HL-60/S4 treated with retinoic acid at 250 ng/mL for 4 days and 3 days (cell line): ENCODE results near the gene GOLGA2.

Experiments used
- in situ Hi-C: fragments of 300-500 bp; cut with MboI; formaldehyde crosslinking; loops from 2 replicates; pipeline ENCODE4 v1.7.0; 2022; ENCODE audit warnings: low sequenced_read_pairs

GOLGA2 gene

DNA sequence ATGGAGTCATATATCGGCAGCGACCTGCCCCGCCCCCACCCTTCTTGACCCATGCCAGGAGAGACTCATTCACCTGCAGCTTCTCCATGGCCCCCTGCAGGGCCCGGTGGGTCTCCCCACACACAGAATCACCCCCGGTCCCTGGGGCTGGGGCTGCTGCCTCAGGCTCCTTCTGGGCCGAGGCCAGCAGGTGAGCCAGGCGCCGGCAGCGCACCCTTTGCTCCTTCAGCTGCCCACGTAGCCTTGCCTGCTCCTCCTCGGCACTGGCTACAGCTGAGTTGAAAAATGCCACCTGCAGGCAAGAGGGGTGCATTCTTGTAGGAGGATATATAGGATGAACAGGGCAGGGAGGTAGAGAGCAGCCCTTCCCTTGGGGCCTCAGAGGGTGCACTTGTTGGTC, 17.9 kb downstream of the GOLGA2 start:
- in situ Hi-C loops, result no loop called here

DNA sequence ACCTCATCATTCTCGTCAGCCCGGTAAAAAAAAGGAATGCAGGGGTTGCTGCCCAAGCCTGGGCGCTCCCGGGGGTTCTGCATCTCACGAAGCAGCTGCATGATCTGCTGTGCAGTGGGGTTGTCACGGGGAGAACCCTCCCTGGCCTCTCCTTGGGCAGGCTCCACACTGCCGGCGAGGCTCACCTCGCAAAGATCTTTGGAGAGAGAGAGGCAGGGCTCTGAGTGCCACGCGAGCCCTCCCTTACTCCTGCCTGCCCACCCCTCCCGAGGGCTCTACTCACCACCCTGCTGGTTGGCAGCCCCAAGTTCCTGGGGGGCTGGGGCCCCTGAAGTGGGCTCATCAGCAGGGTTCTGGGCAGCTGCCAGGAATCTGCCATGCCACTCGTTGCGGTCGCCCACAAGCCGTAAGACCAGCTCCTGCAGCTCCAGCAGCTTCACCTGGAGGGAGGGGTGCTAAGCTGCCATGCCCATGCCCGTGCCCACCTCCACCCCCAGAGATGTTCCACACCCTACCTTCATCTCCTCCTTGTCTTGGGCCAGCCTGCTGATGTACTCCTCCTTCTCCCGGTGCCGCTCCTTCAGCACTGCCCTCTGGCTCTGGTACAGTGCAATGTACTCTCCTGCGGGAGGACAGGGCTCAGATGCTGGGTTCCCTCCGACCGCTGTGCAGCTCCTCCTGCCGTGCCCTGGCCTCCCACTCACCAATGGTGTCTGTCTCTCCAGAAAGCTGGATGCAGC, 18.6 kb downstream of the GOLGA2 start:
- in situ Hi-C loops, result no loop called here

DNA sequence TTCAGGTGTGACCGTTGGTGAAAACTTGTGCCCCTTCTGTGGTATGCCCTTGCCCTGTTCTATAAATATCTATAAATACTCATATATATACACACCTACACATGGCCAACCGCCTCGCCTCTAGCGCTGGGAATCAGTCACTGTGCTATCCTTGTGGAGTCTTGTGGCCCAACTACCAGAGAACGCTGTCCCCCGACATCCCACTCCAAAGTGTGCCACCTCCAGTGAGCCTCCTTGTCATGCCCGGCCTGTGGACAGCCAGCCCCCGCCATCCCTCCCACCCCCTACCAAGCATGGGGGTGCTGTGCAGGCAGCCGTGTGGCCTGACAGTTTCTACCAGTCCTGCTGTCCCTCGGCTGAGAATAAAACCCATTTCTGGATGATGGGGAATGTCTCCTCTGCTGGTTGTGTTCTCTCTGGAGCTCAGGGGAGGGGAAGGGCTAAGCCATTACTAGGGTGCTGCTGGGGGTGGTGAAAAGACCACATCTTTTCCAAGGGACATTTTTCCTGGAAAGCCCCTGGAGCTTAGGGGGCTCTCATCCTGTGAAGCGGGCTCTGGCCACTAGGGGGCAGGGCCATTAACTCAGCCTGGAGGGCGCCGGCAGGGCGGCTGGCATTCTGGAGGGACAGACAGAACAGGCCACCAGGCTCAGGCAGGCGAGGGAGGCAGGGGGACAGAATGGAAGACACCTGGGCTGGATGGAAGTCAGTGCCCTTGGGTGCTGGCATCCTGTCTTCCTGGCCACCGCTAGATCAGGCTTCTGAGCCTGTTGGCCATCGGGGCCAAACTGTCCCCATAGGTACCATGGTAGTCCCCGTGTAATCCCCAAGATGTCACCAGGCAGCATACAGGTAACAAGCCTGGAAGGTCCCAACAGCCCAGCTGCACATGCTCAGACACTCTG, 20.7 kb downstream of the GOLGA2 start:
- in situ Hi-C loops, result no loop called here

DNA sequence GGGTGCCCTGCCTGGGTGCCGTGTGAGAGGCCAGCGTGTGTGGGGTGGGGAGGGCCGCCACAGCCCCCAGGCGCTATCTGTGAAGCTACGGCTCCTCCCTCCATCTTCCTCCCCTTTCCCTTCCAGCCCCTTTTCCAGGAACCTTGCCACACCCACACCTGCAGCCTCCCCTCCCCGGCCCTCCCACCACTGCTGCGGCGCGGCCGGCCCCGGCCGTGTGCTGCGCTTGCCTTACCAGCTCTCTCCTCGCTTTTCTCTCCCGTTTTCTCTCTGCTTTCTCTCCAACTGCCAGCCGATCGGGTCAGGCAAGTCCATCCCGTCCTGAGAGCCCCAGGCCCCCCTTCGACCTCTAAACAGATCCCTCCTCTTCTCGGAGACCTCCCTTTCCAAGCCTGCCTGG, 21.4 kb downstream of the GOLGA2 start:
- in situ Hi-C loops, result no loop called here

DNA sequence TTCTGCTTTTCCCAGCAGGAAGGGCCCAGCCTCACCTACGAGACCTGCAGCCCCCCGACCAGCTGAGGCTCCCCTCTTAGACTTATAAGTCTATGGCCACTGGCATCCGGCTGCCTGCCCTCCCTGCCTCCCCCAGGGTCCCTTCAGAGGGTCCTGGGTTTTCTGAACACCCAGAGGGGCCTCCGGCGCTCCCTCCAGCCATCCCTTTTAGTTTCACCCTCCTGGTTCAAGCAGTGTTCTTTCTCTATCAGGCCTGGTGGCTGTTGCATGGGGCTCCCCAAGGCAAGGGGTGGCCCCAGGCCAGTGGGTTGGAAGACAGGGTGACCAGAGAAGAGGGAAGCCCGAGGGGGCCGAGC, 21.8 kb downstream of the GOLGA2 start:
- in situ Hi-C loops, result no loop called here

DNA sequence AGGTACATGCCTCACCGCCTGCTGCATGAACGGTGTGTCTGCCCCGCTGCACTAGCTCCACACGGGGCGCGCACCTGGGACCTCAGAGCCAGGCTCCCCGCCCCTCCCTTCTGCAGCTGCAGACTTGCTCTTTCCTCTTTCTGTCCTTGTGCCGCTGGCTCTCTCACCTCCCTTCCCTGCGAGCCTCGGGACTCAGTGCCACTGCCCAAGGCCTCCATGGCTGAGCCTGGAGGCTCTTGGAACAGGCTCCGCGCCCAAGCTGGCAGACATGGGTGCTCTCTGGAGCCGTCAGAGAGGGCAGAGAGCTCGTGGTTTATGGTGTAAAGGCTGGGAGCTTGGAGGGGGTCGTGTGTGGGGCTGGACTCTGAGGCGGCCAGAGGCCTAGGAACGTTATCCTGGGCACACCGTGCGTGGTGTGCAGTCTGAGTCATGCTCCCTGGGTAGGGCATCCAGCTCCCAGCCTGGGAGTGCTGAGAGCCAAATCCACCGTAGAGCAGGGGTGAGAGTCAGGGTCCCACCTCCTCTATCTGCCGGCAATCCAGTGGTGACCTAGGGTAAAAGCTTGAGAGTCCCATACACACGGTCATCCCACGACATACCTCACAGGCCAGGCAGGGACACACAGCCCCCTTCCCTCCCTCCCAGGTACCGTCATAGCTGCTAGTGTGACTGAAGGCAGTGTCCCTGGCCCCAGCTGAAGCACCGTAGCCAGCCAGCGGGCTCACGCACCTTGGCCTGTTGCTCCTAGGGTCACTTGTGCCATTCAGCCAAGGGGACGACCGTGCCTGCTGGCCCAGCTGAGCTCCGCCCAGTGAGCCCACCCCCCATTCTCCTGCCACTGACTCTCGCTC, 22.4 kb downstream of the GOLGA2 start:
- in situ Hi-C loops, result no loop called here

DNA sequence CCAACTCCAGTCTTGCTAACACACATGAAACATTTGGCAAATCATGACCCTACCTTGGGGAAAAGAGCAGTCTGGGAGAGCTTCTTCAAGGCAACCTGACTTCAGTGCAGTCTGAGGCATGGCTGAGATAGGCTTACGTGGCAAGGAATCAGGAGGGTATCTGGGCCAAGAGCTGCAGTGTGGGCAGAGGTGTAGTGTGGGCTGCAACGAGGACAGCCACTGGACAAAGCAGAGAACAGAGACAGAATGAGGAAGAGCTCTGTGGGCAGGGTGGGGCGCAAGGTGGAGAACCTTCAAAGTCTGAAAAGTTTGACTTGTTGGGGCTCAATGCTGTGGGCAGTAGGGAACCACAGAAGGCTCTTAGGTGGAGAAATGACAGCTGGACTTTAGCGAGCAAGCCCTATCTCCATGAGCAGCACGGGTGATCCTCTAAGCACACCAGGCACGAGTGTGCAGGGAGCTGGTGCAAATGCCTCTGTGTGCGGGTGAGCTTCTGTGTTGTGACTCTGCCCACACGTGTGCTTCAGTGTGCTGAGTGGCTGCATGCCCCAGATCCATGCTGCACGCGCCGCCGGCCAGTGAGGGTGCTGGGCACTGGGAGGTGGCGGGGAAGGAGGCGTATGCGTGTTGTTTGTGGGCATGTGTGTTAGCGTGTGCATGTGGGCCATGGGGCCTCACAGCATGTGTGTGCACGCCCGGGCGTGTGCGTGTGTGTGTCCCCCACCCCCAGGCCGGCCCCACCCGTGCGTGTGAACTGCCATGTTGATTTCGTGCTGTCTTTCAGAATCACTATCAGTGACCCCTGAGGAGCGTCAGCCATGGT, 23.3 kb downstream of the GOLGA2 start:
- in situ Hi-C loops, result no loop called here

DNA sequence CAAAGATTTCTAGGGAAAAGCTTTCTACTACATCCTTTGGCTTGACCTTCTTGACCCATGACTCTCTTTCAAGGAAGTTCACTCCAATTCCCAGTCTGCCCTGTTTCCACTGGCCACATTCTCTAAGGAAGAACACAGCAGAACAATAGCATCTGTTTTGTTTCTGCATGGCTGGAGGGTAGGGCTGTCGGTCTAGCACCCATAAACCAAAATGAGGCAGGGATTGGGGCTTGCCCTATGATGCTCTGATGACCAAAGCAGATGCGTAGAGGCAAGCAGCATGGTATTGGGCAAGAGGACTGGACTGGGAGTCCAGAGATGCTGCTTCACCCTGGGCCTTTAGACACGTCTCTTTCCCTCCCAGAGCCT, 24.1 kb downstream of the GOLGA2 start:
- in situ Hi-C loops, result no loop called here

DNA sequence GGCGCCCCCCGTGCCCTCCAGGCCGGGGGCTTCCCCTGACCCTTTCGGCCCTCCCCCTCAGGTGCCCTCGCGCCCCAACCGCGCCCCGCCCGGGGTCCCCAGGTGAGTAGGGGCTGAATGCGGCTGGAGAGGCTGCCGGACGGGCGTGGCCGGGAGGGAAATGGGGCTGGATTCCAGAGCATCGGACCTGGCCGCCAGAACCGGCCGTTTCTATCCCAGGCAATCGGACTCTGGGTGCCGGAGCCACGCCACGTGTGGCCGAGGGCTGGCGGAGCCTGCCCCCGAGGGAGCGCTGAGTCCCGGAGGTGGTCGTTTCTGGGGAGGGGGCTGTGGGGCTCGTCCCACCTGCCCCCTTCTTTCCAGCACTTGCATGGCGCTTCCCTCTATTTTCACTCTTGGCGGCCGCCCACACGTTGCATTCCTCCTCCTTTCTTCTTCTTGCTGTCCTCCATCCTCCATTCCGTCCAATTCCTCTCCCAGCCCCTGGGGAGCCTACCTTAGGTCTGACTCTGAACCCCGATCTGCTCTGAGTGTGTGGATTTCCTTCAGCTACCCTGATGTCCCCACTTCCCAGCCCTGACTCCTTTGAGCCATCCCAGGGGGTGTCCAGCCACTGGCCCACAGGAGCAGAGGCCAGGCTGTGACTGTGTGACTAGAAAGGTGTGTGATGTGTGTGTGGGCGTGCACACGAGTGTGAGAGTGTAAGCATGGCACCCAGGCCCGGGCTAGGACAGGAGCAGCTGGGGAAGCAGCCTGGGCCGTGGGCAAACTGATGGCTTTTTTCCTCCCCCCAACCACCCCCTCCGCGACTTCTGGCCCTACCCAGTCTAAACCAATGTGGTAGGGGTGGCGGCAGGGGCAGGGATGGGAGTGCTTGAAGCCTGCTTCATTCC, 24.7 kb downstream of the GOLGA2 start:
- in situ Hi-C loops, result no loop called here

DNA sequence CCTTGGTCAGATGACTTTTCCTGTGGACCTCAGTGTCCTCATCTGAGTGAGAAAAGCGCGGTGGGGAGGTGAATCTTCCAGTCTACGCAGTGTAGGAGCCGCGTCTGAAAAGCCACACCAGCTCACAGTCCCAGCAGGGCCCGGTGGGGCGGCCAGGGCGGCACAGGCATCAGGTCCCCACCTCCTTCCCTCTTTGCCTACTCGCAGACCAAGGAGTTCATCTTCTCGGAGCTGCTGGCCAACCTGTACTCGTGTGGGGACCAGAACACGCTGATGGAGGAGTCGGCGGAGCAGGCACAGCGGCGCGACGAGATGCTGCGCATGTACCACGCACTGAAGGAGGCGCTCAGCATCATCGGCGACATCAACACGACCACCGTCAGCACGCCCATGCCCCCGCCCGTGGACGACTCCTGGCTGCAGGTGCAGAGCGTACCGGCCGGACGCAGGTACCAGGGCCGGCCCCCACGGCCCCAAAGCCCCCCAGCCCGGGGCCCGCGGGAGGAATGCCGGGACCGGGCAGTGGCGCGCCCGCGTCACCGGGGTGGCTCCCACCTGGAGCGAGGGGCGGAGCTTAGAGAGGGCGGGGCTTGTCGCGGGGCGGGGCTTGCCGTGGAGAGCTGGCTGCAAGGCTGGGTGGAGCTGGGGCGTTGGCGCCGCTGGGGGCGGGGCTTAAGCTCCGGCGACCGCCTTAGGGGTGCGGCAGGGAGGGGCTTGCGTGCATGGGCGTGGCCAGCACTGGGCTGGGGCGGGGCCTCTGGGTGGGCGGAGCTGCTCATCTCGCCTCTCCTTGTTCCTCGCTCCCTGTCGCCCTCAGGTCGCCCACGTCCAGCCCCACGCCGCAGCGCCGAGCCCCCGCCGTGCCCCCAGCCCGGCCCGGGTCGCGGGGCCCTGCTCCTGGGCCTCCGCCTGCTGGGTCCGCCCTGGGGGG, 25.6 kb downstream of the GOLGA2 start:
- in situ Hi-C loops, result no loop called here

DNA sequence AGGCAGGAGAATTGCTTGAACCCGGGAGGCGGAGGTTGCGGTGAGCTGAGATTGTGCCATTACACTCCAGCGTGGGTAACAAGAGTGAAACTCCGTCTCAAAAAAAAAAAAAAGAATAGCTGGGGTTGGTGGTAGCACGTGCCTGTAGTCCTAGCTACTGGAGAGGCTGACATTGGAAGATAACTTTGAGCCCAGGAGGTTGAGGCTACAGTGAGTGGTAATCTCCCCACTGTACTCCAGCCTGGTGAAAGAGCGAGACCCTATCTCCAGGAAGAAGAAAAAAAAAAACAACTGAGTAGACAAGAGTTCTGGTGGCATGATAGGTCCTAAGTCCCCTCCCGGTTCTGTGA, 26.3 kb downstream of the GOLGA2 start:
- in situ Hi-C loops, result no loop called here

DNA sequence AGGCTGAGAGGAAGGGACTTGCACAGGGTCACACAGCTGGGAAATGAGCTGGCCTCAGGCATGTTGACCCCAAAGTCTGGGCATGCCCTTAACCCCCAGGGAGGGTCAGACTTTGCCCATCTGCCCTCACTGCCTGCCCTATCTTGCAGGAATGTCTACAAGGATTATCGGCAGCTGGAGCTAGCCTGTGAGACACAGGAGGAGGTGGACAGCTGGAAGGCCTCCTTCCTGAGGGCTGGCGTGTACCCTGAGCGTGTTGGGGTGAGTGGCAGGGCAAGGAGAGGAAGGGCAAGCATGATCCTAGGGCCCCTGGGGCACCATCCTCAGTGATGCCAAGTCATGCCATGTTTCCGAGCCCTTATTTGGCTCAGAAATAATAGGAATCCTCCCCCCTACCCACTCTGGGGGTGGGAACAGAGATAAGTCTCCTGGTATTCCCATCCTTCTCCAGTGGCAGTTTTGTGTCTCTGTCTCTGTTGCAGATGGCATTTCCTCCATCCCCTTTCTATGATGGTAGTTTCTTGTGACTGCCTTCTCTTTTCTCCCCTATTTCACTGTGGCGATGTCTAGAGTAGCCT, 28.5 kb downstream of the GOLGA2 start:
- in situ Hi-C loops, result no loop called here

DNA sequence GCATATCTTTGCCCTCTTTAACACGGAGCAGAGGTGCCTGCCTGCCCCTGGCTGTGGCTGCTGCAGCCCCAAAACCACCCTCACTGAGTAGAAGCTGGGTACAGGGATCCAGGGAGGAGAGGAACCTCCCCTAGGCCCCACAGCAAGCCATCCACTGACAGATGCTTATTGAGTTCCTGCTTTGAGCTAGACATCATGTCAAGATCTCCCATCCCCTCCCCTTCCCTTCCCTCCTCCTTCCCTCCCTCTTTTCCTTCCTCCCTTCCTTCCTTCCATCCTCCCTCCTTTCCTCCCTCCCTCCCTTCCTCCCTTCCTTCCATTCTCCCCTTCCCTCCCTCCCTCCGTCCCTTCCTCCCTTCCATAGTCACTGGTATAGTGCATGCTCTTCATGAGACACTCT, 29.3 kb downstream of the GOLGA2 start:
- in situ Hi-C loops, result no loop called here

DNA sequence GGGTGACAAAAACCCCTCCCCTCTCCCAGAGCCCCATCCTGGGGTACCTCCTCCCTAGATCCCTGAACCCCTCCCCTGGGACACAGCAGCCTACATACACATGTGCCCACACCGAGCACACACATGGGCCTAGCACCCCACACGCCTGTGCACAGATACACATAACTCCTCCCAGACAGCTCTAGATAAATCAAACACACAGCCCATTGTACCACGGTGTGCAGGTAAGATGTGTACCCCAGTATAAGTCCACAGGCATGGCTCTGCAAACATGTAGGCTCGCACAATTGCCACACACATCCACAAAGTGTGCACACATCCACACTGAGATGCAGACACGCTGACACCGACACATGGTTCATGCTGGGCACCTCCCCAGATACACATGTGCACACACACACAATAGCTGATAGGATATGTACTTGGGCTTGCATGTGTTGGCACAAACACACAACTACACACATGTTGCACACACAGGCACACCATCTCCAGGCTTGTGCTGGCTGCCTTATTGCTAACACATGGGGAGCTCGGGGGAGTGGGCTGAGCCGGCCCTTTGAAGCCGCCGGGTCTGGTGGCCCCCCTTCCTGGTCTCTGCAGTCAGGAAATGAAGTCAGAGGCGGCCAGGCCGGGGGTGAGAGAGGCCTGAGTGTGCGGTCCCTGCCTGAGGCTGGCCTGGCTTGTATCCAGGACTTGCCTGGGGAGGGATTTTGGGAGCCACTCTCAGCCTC, 30.2 kb downstream of the GOLGA2 start:
- in situ Hi-C loops, result no loop called here

DNA sequence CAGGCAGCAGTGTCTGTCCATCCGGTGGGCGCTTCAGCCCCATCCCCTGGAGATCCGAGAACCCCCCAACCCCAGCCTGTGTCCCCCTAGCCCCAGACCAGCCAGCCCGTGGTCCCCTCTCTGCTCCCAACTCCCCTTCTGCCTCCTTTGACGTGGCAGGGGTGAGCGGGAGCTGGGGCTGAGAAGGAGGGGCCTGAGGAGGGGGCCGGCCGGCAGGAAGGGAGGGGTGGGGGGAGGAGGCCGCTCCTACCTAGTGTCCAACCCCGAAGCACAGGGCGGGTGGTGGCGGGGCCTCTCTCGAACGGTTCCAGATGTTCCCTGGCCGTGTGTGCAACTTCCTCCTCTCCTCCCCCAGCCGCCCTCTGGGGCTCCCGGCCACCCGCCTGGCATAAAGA, 31.0 kb downstream of the GOLGA2 start:
- in situ Hi-C loops, result no loop called here

DNA sequence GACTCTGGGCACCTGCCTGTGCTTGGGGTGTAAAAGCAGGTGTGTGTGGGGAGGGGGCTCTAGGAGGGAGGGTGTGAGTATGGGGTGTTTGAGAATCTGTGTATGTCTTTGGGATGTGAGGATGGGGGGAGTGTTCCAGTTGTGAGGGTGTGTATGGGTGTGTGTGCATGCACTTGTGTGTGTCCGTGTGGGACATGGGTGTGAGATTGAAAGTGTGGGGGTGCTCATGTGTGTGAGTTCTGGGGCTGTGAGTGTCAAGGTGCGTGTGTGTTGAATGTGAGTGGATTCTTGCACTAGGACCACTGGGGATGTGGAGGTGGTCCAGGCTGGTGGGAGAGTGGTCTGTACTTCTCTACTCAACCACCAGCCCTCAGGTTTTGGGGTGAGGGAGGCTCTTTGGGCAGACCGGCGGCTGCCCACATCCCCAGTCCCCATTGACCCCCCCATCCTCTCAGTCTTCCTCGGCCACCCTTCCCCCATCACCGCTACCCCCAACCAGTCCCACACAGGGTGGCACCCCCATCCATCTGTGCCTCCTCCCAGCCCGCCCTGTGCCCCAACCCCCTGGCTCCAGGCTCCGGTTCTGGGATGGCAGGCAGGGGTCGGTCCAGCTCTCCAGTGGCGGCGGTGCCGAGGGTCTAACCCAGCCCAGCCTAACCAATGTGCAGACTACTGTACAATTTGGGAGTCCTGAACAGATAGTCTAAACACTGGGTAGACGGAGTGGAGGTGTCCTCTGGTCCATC, 31.5 kb downstream of the GOLGA2 start:
- in situ Hi-C loops, result no loop called here
